HepG2 (cell line): Measurements from ENCODE around the gene NFS1.

Source experiments
- ATF7 ChIP-seq, 2 experiments: fragments of 450-650 bp in 1 of 2; sonication (generic) in 1 of 2; formaldehyde crosslinking in 1 of 2; IDR thresholded peaks; 2 replicates each; pipeline versions ENCODE4 v1.4.0 to v1.6.1; 2016 to 2020; ENCODE audit warnings: antibody characterized with exemption in 1 of 2, mild to moderate bottlenecking in 1 of 2, missing genetic modification reagents in 1 of 2
- CEBPB ChIP-seq: IDR thresholded peaks from 2 replicates; pipeline ENCODE4 v1.6.1; 2011; ENCODE audit warnings: low read depth, low read length, improper control_type of control experiment, borderline replicate concordance
- CTCF ChIP-seq: sonication (generic); formaldehyde crosslinking; IDR thresholded peaks from 2 replicates; pipeline ENCODE4 v1.5.0; 2020; ENCODE audit warnings: mild to moderate bottlenecking, missing genetic modification reagents, moderate library complexity
- ESRRA ChIP-seq: sonication (generic); formaldehyde crosslinking; IDR thresholded peaks from 2 replicates; pipeline ENCODE4 v1.5.1; 2020; ENCODE audit warnings: mild to moderate bottlenecking, low read depth, missing genetic modification reagents
- FOSL1 ChIP-seq: sonication (generic); formaldehyde crosslinking; IDR thresholded peaks from 2 replicates; pipeline ENCODE4 v1.9.0; 2021; ENCODE audit warnings: missing genetic modification reagents, borderline replicate concordance
- GABPA ChIP-seq, 2 experiments: IDR thresholded peaks; 2 replicates each; pipeline ENCODE4 v1.6.1; 2011 to 2016; ENCODE audit warnings: low read depth in 2 of 2, low read length in 1 of 2, missing biosample characterization in 1 of 2, missing genetic modification characterization in 1 of 2
- JUNB ChIP-seq: sonication (generic); formaldehyde crosslinking; IDR thresholded peaks from 2 replicates; pipeline ENCODE4 v1.8.0; 2022; ENCODE audit warnings: missing genetic modification reagents, mild to moderate bottlenecking, borderline replicate concordance
- NFIB ChIP-seq: sonication (generic); formaldehyde crosslinking; IDR thresholded peaks from 2 replicates; pipeline ENCODE4 v1.9.0; 2021; ENCODE audit warnings: missing genetic modification reagents, mild to moderate bottlenecking, borderline replicate concordance
- ZMYM4 ChIP-seq: sonication (generic); formaldehyde crosslinking; IDR thresholded peaks from 2 replicates; pipeline ENCODE4 v1.8.1; 2023; ENCODE audit warnings: mild to moderate bottlenecking, missing genetic modification reagents
- ZNF256 ChIP-seq: sonication (generic); formaldehyde crosslinking; conservative IDR thresholded peaks from 2 replicates; pipeline ENCODE4 v1.4.0; 2020; ENCODE audit warnings: missing genetic modification reagents
- ZNF274 ChIP-seq: sonication (generic); formaldehyde crosslinking; IDR thresholded peaks from 2 replicates; pipeline ENCODE4 v1.5.1; 2020; ENCODE audit warnings: mild to moderate bottlenecking, missing genetic modification reagents
- ZSCAN22 ChIP-seq: sonication (generic); formaldehyde crosslinking; IDR thresholded peaks from 2 replicates; pipeline ENCODE4 v1.4.0; 2020; ENCODE audit warnings: mild to moderate bottlenecking, missing genetic modification reagents

GRCh38 chr20:35652641-35653429 is 46.3 kb downstream of the NFS1 start:
- TF ChIP-seq NFIB = no peak
- TF ChIP-seq ZNF256 = no peak
- TF ChIP-seq CTCF = no peak
- no peak for TF ChIP-seq FOSL1
- no peak for TF ChIP-seq ZSCAN22 (CRISPR knock-in tag)
- TF ChIP-seq ESRRA (CRISPR knock-in tag) = no peak
- no peak for TF ChIP-seq CEBPB
- no peak for TF ChIP-seq ZMYM4 (CRISPR knock-in tag)
- TF ChIP-seq GABPA (IDR thresholded peaks at IDR 0.05; ENCODE audit: low read depth, low read length) = no peak
- TF ChIP-seq GABPA (CRISPR knock-in tag; IDR thresholded peaks at IDR 0.05; ENCODE audit: low read depth) = no peak
- TF ChIP-seq ATF7 (IDR thresholded peaks at IDR 0.05) = no peak
- TF ChIP-seq ATF7 (CRISPR knock-in tag; IDR thresholded peaks at IDR 0.05) = no peak
- TF ChIP-seq JUNB (CRISPR knock-in tag) = no peak
- TF ChIP-seq ZNF274 (CRISPR knock-in tag) = no peak
